GM19463 (cell line): Measurements from ENCODE around the gene ANKRD13B.

Experiments
- ATAC-seq: cut with Tn5 transposase; IDR thresholded peaks from one replicate; pipeline ENCODE4 v1.9.1; 2021; ENCODE audit warnings: mild to moderate bottlenecking, moderate library complexity; ENCODE audit not compliant: unreplicated experiment

ANKRD13B gene

DNA sequence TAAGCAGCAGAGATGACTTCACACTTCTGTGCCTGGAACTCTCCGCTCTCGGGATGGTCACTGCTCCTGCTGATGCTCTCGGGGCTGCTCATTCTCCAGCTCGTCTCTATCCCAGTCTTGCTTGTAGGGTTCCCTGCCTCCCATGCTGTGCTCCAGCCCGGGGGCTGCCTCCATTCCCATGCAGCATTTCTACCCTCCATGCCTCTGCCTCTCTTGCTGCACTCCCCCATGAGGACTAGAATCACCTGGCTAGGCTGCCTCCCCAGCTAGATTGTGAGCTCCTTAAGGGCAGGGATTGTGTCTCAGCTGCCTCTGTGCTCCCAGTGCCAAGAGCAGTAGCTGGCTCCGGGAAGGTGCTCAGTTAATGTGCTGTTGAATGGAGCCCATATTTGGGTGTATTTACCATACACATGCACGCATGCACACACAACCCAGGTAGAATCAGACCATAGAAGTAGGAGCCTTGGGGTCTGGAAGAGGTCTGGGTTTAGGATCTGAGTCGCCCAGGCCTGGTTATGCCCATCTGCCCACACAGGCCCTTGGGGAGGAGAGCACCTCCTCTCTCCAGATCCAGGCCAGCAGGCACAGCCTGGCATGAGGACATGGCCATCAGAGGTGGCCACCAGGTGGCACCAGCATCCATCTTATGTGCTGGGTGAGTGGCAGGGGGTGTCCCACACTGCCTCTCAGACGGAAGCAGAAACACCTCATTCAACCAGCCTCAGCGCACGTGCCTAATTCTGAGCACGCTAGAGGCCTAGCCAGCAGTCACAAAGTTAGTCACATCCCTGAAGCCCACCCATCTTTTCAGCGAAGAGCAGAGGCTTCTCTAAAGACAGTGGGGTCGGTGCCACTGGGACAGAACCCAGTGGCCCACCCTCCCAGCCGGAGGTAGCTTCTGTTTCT, 12.8 kb upstream of the ANKRD13B start:
- ATAC-seq = no peak

DNA sequence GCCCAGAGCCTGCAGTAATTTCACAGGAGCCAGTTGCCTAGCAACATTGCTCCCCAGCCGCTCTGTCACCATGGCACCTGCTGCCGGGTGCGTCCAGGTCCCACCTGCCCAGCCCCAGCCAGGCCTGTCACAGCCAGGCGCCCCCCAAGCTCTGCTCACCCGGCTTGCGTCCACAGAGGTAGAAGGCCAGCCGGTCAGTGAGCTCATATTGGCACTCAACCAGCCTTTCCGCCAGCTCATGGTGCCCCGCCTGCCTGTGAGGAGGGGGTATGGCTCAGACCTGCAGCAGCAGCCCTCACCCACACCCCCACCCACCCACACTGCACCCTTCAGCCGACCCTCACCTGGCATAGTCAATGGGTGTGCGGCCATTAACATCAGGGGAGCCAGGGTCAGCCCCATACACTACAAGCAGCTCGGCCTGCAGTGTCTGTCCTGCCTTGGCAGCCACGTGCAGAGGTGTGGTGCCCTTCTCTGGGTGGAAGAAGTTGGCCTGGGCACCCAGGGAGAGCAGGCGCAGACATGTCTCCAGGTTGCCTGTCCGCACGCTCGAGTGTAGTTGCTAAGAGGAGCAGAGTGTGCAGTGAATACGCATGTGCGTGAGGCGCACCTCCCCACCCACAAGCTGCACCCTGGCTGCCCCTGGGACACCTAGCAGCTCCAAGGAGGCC, 11.2 kb upstream of the ANKRD13B start:
- no peak for ATAC-seq

GRCh38 chr17:29582254-29582765, 10.6 kb upstream of the ANKRD13B start:
- ATAC-seq = no peak

GRCh38 chr17:29582772-29583171, 10.2 kb upstream of the ANKRD13B start:
- no peak for ATAC-seq

GRCh38 chr17:29583324-29584248, 9.3 kb upstream of the ANKRD13B start:
- ATAC-seq = no peak

GRCh38 chr17:29584452-29585079, 8.4 kb upstream of the ANKRD13B start:
- ATAC-seq = no peak

DNA sequence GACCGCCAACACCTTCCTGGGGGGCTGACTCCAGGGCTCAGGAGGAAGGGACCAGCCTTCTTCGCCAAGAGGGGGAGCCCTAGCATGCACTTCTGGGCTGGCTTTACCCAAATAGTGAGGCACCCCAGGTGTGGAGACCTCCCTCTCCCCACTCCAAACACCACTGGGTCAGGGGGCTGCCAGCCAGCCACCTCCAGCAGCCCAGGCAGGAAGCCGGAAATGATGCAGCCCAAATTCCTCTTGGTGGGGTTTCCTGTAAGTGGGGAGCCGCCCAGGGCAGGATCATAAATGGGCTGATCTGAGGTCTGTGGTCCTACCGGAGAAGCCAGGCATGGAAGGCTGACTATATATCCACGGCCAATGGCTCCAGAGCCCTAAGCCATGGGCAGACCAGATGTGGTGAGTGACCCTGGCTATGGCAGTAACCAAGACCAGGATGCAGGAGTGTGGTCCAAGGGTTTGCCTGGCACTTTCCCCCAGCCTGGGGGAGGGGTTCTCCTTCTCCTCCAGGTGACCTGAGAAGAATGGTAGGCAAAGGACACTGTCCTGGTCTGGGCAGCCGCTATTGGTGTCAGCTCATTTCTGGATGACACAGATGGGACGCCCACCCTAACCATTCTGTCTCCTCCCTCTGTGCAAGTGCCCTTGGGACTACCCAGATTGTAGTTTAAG, 7.7 kb upstream of the ANKRD13B start:
- ATAC-seq = no peak

DNA sequence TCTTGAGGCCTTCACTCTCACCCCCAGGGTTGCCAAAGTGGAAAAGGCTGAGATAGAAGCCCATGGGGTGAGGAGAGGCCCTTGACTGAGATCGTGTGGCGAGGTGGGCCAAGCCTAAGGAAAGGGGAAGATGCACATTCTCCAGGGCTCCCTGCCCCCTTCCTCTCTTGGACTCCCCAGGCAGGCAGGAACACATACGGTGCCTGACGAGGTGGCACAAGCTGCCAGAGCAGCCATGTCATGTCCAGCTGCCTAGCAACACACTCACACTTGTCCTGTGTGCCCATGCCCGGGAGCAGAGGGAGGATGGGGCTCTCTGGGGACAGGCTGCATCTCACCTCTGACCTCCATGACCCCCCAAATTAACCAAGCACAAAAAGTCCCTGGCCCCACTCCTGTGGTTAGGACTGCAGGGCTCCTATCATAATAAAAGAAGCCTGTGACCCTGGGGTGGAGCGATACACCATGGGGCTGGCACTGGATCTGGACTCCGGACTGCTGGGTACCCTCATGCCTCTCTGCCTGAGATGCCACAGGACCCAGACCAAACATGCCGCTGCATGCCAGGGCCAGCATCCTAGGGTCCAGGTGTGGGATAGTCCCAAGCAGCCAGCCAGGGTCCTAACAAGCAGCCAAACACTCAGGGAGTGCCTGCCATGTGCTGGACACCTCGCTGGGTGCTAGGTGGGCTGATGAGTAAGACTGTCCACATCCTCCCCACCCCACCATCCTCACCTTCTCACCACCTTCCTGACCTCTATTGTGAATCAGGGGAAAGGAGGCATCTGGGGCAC, 6.1 kb upstream of the ANKRD13B start:
- ATAC-seq = no peak

- no peak for ATAC-seq
These were observed 5.3 kb upstream of the ANKRD13B start for GRCh38 chr17:29587591-29587990.

GRCh38 chr17:29588017-29588561, 4.8 kb upstream of the ANKRD13B start:
- no peak for ATAC-seq

- peak; percentile 13 for ATAC-seq
These were observed 4.1 kb upstream of the ANKRD13B start for GRCh38 chr17:29588562-29589411.

DNA sequence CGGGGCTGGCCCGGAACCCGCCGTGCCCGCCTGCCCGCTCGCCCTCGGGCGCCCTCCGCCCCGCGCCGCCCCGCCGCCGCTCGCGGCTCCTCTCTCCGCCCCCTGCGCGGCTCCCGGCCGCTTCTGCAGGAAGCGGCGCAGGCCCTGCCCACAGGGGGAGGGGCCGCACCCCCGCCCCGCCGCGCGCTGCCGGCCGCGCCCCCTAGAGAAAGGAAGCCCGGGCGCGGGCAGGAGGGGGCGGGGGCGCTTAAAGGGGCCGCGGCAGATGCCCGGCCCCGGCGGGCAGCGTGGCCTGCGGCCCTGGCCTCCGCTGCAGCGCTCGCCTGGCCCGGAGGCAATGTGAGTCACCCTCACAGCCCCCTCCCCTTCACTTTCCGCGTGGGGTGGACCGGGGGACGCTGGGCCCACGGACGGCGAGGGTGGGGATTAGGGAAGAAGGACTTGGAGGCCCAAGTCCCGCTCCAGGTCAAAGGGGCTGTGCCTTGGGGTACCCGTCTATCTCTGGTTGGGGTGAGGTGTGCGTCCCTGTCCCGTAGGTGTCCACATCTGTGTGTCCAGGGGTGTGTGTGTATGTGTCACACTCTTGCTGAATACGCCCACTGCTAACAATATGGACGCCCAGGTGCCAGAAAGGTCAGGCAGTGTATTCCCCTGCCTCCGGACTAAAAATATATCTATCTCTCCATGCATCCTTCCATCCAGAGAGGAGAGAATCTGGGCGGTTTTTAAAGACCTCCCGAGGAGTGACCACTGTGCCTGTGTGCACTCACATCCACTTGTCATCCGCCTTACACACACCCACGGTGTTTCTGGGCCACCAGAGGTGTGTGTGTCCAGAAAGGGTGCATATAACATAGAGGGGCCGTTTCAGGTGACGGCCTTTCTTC, 3.2 kb upstream of the ANKRD13B start, which contains the start of gene GIT1:
GIT1 (minus strand) TSS at position 125 of the 887 bp plus-strand sequence. CDS start 270 bp downstream, outside the sequence.
- ATAC-seq = peak; percentile 61

- ATAC-seq = no peak
These were observed 2.4 kb upstream of the ANKRD13B start for GRCh38 chr17:29590411-29591145.

DNA sequence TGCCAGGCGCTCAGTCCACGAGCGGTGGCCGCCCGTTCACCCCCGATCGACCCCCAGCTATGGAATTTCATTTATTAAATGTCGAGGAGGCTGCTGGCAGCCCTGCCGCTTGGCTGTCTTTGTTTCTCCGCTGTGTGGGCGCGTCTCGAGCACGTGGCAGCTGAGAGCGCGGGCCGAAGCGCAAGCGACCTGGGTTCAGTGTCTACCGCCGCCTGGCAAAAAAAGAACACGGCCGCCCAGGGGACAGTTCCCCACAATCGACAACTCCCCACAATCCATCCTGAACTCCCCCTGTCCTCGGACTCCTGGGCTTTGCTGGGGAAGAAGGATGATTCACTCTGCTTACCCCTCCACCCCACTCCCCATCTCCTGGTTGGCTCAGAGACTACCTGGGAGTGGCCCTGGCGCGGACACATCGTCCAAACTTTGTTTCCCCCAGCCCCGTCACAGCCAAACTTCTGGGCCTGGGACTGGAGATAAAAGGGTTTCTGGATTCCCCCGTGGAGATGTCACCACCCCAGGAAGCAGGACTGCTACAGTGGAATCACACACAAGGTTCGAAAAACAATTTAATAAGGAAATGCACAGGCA, 1.7 kb upstream of the ANKRD13B start:
- no peak for ATAC-seq

DNA sequence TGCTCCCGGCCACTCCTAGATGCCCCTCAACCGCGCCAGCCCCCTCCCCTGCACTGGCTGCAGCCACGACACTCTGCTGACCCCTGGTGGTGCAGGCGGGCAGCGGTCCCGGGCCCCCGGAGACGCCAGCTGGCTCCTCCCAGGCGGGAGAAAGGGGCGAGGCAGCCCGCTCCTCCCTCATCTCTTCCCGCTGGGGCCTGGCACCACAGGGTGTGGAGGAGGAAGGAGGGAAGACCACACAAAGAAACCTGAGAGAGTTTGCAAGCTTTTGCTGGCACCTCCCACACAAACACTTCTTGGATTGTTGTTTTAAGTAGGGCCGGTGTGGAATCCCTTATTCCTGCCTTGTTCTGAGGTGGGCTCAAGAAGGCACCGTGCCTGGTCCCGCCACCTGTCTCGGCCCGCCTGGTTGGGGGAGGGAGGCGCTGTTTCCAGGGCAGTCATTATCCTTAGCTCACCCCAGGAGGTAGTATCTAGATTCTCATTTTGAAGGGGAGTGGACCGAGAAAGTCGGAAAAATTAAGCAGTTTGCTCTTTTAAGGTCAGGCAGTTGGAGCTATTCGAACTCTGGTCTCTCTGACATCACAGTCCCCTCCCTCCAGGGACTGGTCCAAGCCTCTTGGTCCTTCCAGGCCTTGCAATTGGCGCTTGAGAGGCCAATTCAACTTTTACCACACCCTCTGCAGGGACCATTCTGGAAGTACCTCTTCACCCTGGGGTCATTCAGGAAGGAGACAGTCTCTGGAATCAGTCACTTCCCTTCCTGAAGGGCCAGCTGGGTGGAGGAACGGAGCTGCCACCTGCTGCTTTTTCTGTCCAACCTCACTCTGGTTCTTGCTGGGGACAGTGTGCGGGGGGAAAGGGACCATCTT, 959 bp upstream of the ANKRD13B start:
- ATAC-seq = peak; percentile 40
